Measurements from ENCODE around the gene IGF2R.

- TF ChIP-seq POLR2A (IDR thresholded peaks at IDR 0.05; ENCODE audit: low read length) (no peak), GATA1 (IDR thresholded peaks at IDR 0.05; ENCODE audit: low read depth, low read length) (no peak)
These were observed 71.8 kb downstream of the IGF2R start for GRCh38 chr6:160040527-160041264.
